NCI-H2081 treated with DMSO at 0.1 percent for 48 hours (cell line): Measurements from ENCODE around the gene TRA2A.

Source experiments
- DNase-seq: peaks from one replicate; lab custom pipeline; 2025; lab: John Stamatoyannopoulos, UW

Gene TRA2A

GRCh38 chr7:23470330-23471105, 61.3 kb downstream of the TRA2A start, which contains the start of gene IGF2BP3:
TSS of gene IGF2BP3 (minus strand) at chr7:23470491. CDS start at chr7:23470110, 381 bp downstream.
- peak; percentile 89 for DNase-seq

- DNase-seq, result no peak
These were observed 61.9 kb downstream of the TRA2A start for GRCh38 chr7:23469961-23470250.

GRCh38 chr7:23469150-23469960, 62.4 kb downstream of the TRA2A start:
- no peak for DNase-seq

- no peak for DNase-seq
These were observed 63.1 kb downstream of the TRA2A start for GRCh38 chr7:23468526-23469149.

- no peak for DNase-seq
These were observed 63.8 kb downstream of the TRA2A start for GRCh38 chr7:23467806-23468525.

GRCh38 chr7:23467291-23467805, 64.4 kb downstream of the TRA2A start:
- DNase-seq, result no peak

- DNase-seq, result no peak
These were observed 68.9 kb downstream of the TRA2A start for GRCh38 chr7:23462846-23463245.

GRCh38 chr7:23458044-23458443, 73.7 kb downstream of the TRA2A start:
- DNase-seq, result no peak

GRCh38 chr7:23456093-23456492, 75.7 kb downstream of the TRA2A start:
- DNase-seq, result no peak

GRCh38 chr7:23454881-23455526, 76.8 kb downstream of the TRA2A start:
- DNase-seq, result no peak
